Motor neuron (in vitro differentiated cells): ENCODE measurements around the gene INTS13. TPM values are rescaled to one million over a fixed set of nuclear protein-coding genes. Genes with fewer than 3 reads are reported as not detected.

Experiments used
- ATAC-seq, 8 experiments: fragments of 200-7000 bp; cut with Tn5 transposase; replicated peaks in 6 of 8; 2 replicates each; pipeline ENCODE4 v1.8.0; 2021; ENCODE audit warnings: mild to moderate bottlenecking in 8 of 8, moderate library complexity in 8 of 8
- H3K27ac ChIP-seq, 2 donors: fragments of 250-450 bp; sonication (Bioruptor Pico); 2 replicates each; pipeline ENCODE4 v1.9.0; 2021; ENCODE audit warnings: antibody characterized with exemption in 2 of 2, mild to moderate bottlenecking in 2 of 2, moderate library complexity in 1 of 2
- H3K4me1 ChIP-seq, 2 donors: fragments of 250-450 bp; sonication (Bioruptor Pico); replicated peaks in 1 of 2; 2 replicates each; pipeline ENCODE4 v1.6.1; 2021; ENCODE audit warnings: antibody characterized with exemption in 2 of 2, mild to moderate bottlenecking in 2 of 2, moderate library complexity in 1 of 2
- H3K4me3 ChIP-seq, 5 donors: fragments of 250-450 bp; sonication (Bioruptor Pico); 2 replicates each; pipeline ENCODE4 v1.9.0; 2021; ENCODE audit warnings: antibody characterized with exemption in 5 of 5, mild to moderate bottlenecking in 5 of 5, moderate library complexity in 4 of 5
- WGBS, 10 experiments: fragments of 450-650 bp; shearing (Covaris generic); methylation state at CpG; one replicate each; pipeline ENCODE4 v1.0.0; 2022; 5-methylcytosine and 5-hydroxymethylcytosine counted together
- in situ Hi-C, 9 experiments: fragments of 400-800 bp; cut with MboI; loops; one replicate each; pipeline ENCODE4 v1.15.0; 2021; ENCODE audit warnings: low sequenced_read_pairs in 9 of 9, low pct_unique_long_range_greater_than_20kb in 2 of 9; ENCODE audit not compliant: unreplicated experiment in 9 of 9
- total RNA-seq, 8 experiments: library from RNA; unstranded; fragments of 300-600 nt; gene quantifications; 2 replicates each; pipeline versions ENCODE4 v1.2.3 to v1.2.4, GENCODE V29; 2022

Gene INTS13
- total RNA-seq, 8 experiments from 2014 or later: 15.9 to 49.1 (median 21.4) TPM

GRCh38 chr12:26953447-26953846, 15.7 kb upstream of the INTS13 start:
- 57 to 100% (median 88%) methylated on average over 1 of the region's 1 CpG; no CpG with 5 or more reads in 3 of the 10 experiments for WGBS, 10 experiments
- no peak overlapping the region for H3K27ac ChIP-seq
- H3K4me1 ChIP-seq: no peaks in the 10 kb centered on the region
- ATAC-seq: peak in 2 of 8 experiments; percentile 53 to 74
- no peak overlapping the region for H3K4me3 ChIP-seq
- in situ Hi-C loops: no loop called here

GRCh38 chr12:26948309-26948708, 10.5 kb upstream of the INTS13 start:
- WGBS, 10 experiments: 86 to 100% (median 96%) methylated on average over 1 of the region's 1 CpG; no CpG with 5 or more reads in 2 of the 10 experiments
- Histone ChIP-seq H3K4me3 (no peak overlapping the region), H3K4me1 (no peaks in the 10 kb centered on the region), H3K27ac (no peak overlapping the region)
- no peak for ATAC-seq
- in situ Hi-C loops: no loop called here

GRCh38 chr12:26941215-26941594, 3.4 kb upstream of the INTS13 start:
- in situ Hi-C loops: no loop called here
- ATAC-seq: no peak

GRCh38 chr12:26940516-26941214, 2.9 kb upstream of the INTS13 start:
- Histone ChIP-seq H3K4me3 (no peak overlapping the region), H3K4me1 (peaks cover 6 to 13% of the 10 kb centered on the region in 2 donors), H3K27ac (no peak overlapping the region)
- in situ Hi-C loops: no loop called here
- 46 to 100% (median 89%) methylated on average over 2 to 3 of the region's 3 CpGs; no CpG with 5 or more reads in 1 of the 10 experiments for WGBS, 10 experiments
- no peak for ATAC-seq

More at GRCh38 chr12:26941215-26941594, 3.4 kb upstream of the INTS13 start:
- Histone ChIP-seq H3K4me3 (no peak overlapping the region), H3K27ac (no peak overlapping the region), H3K4me1 (peaks cover 4 to 9% of the 10 kb centered on the region in 2 donors)
- 0 to 100% (median 82%) methylated on average over 1 of the region's 1 CpG; no CpG with 5 or more reads in 1 of the 10 experiments for WGBS, 10 experiments

GRCh38 chr12:26939953-26940352, 2.2 kb upstream of the INTS13 start:
- Histone ChIP-seq H3K4me3 (peak overlapping the region; percentile 55 to 83 (median 74)), H3K27ac (no peak overlapping the region), H3K4me1 (peaks cover 6 to 13% of the 10 kb centered on the region in 2 donors)
- ATAC-seq: no peak
- in situ Hi-C loops: no loop called here
- 0 to 71% (median 13%) methylated on average over 1 of the region's 1 CpG; no CpG with 5 or more reads in 1 of the 10 experiments for WGBS, 10 experiments

GRCh38 chr12:26939192-26939832, 1.5 kb upstream of the INTS13 start:
- H3K4me3 ChIP-seq: peak overlapping the region; percentile 55 to 83 (median 74)
- peaks cover 6 to 13% of the 10 kb centered on the region in 2 donors for H3K4me1 ChIP-seq
- in situ Hi-C loops: no loop called here
- ATAC-seq: no peak
- 0 to 26% (median 10%) methylated on average over 4 to 9 of the region's 9 CpGs for WGBS, 10 experiments
- H3K27ac ChIP-seq: peak overlapping the region in 1 of 2 donors; percentile 98

- in situ Hi-C loops: no loop called here
- Histone ChIP-seq H3K4me1 (peaks cover 6 to 13% of the 10 kb centered on the region in 2 donors), H3K4me3 (peak overlapping the region; percentile 55 to 83 (median 74)), H3K27ac (peak overlapping the region; percentile 98 to 99)
- peak; percentile 17 to 42 (median 34) for ATAC-seq
- WGBS, 10 experiments: 0% methylated on average over 1 to 6 of the region's 28 CpGs; no CpG with 5 or more reads in 4 of the 10 experiments
Measured at GRCh38 chr12:26938701-26939062, 901 bp upstream of the INTS13 start.

- Histone ChIP-seq H3K4me3 (peak overlapping the region; percentile 55 to 83 (median 74)), H3K4me1 (peaks cover 9 to 13% of the 10 kb centered on the region in 2 donors), H3K27ac (peak overlapping the region; percentile 98 to 99)
- in situ Hi-C loops: no loop called here
- no peak for ATAC-seq
- 0 to 3% (median 0%) methylated on average over 1 to 8 of the region's 10 CpGs; no CpG with 5 or more reads in 2 of the 10 experiments for WGBS, 10 experiments
Measured at GRCh38 chr12:26937443-26937862, 328 bp downstream of the INTS13 start.

- peak overlapping the region; percentile 55 to 83 (median 74) for H3K4me3 ChIP-seq
- WGBS, 10 experiments: 0 to 7% (median 3%) methylated on average over 3 to 8 of the region's 8 CpGs
- in situ Hi-C loops: no loop called here
- H3K4me1 ChIP-seq: peaks cover 9 to 13% of the 10 kb centered on the region in 2 donors
- no peak for ATAC-seq
- H3K27ac ChIP-seq: no peak overlapping the region
Measured at GRCh38 chr12:26936559-26937442, 980 bp downstream of the INTS13 start.

- H3K4me3 ChIP-seq: no peak overlapping the region
- H3K4me1 ChIP-seq: peaks cover 9 to 13% of the 10 kb centered on the region in 2 donors
- 79 to 100% (median 94%) methylated on average over 2 to 7 of the region's 7 CpGs for WGBS, 10 experiments
- no peak for ATAC-seq
- in situ Hi-C loops: no loop called here
- H3K27ac ChIP-seq: no peak overlapping the region
Measured at GRCh38 chr12:26935636-26936378, 2.0 kb downstream of the INTS13 start.

GRCh38 chr12:26929590-26929989, 8.2 kb downstream of the INTS13 start:
- no peak overlapping the region for H3K4me3 ChIP-seq
- H3K27ac ChIP-seq: no peak overlapping the region
- H3K4me1 ChIP-seq: peaks cover 0 to 2% of the 10 kb centered on the region in 2 donors
- ATAC-seq: no peak
- WGBS, 10 experiments: 90 to 100% (median 97%) methylated on average over 1 to 2 of the region's 2 CpGs
- in situ Hi-C loops: no loop called here

GRCh38 chr12:26928661-26929060, 9.1 kb downstream of the INTS13 start:
- H3K4me3 ChIP-seq: no peak overlapping the region
- ATAC-seq: no peak
- H3K4me1 ChIP-seq: peaks cover 0 to 2% of the 10 kb centered on the region in 2 donors
- in situ Hi-C loops: no loop called here
- 75 to 100% (median 93%) methylated on average over 1 to 5 of the region's 5 CpGs for WGBS, 10 experiments
- H3K27ac ChIP-seq: no peak overlapping the region
